HUES48 (cell line): ENCODE measurements around the gene CPN2.

Experiments
- H3K27ac ChIP-seq: one replicate; pipeline ENCODE4 v1.7.0; 2013; ENCODE audit warnings: low read depth, low read length, inconsistent platforms
- H3K27me3 ChIP-seq: 2 replicates; pipeline ENCODE4 v1.6.1; 2013; ENCODE audit warnings: mild to moderate bottlenecking, low read length; ENCODE audit not compliant: control insufficient read depth, insufficient read depth
- H3K36me3 ChIP-seq: 2 replicates; pipeline ENCODE4 v1.6.1; 2013; ENCODE audit warnings: low read length; ENCODE audit not compliant: control insufficient read depth, insufficient read depth
- H3K4me1 ChIP-seq: 2 replicates; pipeline ENCODE4 v1.6.1; 2013; ENCODE audit warnings: mild to moderate bottlenecking, low read length; ENCODE audit not compliant: control insufficient read depth, insufficient read depth
- H3K4me3 ChIP-seq: 2 replicates; pipeline ENCODE4 v1.5.1; 2013; ENCODE audit warnings: mild to moderate bottlenecking, low read depth, low read length
- H3K9ac ChIP-seq: 2 replicates; pipeline ENCODE4 v1.6.1; 2013; ENCODE audit warnings: mild to moderate bottlenecking, low read depth, low read length, moderate library complexity
- H3K9me3 ChIP-seq: 2 replicates; pipeline ENCODE4 v1.6.1; 2013; ENCODE audit warnings: low read length; ENCODE audit not compliant: control insufficient read depth, insufficient read depth

Gene CPN2

DNA sequence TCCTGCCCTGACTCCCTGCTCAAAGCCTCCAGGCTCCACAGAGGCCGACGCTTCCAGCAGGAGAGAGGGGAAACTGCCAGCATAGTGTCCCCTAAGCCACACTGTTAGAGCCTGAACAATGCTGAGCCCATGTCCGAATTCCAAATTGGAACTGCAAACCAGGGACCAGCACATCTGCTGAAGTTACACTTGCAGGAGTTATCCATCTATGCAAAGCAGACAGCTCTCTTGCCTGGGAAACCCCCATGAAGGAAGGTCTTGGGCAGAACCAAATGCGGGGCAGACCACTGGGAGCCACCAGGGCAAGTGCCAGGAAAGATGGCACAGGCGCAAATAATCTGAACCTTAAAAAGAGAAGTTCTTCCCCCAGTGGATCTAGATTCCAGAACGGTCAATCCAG lies 17.8 kb upstream of the CPN2 start:
- H3K27me3 ChIP-seq, result peaks cover 16% of the 10 kb centered on the region
- H3K9ac ChIP-seq, result no peak overlapping the region
- no peaks in the 10 kb centered on the region for H3K9me3 ChIP-seq
- H3K36me3 ChIP-seq, result no peaks in the 10 kb centered on the region
- peaks cover 7% of the 10 kb centered on the region; the same call in 1 of the 2 replicates for H3K4me1 ChIP-seq
- H3K4me3 ChIP-seq, result no peak overlapping the region
- H3K27ac ChIP-seq, result no peak overlapping the region

DNA sequence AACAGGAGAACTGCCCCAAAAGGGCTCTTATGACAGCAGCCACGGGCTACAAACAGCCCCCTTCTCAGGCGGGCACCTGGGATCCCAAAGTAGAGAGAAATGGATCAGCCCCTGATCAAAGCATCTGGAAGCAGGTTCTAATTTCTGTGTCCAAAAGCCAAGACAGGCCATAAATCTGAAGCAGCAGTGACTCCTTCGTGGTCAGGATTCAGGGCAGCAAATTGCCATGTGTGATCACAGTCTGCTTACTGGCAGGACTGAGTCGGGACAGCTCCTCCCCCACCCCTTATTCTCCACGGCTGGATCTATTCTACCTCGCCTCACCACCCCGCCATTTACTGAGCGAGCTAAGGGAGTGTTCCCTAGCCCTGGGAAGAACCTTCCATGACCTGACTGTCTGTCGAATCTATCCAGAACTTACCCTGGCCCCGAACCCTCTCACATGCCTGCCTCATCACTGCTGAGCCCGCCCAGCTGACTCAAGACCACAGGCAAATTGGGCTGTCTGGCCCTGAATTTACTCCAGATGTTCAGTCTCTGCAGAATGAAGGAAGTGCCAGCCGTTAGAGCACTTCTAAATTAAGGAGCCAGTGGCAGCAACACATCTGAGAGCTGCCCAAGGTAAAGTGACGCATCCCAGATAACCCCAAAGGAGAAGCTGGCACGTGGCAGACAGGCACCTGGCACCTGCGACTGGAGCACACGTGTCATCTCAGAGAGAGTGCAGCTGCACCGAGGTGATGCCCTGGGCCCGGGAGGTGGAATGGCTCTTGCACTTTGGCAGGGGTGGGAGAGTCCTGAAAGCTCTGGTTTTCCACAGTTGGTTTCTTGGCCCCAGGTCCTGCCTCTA lies 17.1 kb upstream of the CPN2 start:
- Histone ChIP-seq H3K4me3 (no peak overlapping the region), H3K9ac (no peak overlapping the region), H3K36me3 (no peaks in the 10 kb centered on the region), H3K27ac (no peak overlapping the region), H3K27me3 (peaks cover 16% of the 10 kb centered on the region), H3K9me3 (no peaks in the 10 kb centered on the region), H3K4me1 (peaks cover 7% of the 10 kb centered on the region; the same call in 1 of the 2 replicates)

- Histone ChIP-seq H3K4me3 (no peak overlapping the region), H3K9me3 (no peaks in the 10 kb centered on the region), H3K27me3 (peaks cover 16% of the 10 kb centered on the region), H3K36me3 (no peaks in the 10 kb centered on the region), H3K4me1 (peaks cover 7% of the 10 kb centered on the region; the same call in 1 of the 2 replicates), H3K27ac (no peak overlapping the region), H3K9ac (no peak overlapping the region)
Measured at GRCh38 chr3:194365978-194366490, 14.9 kb upstream of the CPN2 start.

DNA sequence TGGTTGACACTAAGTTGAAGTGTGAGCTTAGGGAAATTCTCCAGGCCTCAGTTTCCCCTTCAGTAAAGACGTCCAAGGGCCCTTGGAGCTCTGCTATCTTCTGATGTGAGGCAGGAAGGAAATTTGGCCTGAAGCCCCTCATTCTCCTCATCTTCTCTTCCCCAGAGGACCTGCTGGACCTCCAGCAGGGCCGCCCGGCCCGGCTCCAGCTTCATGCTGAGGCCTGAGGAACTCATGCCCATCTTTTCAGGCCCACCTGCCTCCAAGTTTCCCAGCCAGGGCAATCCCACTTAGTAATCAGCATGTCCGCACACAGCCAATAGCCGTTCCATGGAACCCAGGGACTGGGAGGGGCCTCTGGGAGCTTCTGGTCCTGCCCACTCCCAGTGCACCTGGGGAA lies 14.4 kb upstream of the CPN2 start:
- H3K27me3 ChIP-seq, result peaks cover 16% of the 10 kb centered on the region
- no peak overlapping the region for H3K27ac ChIP-seq
- H3K36me3 ChIP-seq, result no peaks in the 10 kb centered on the region
- H3K4me3 ChIP-seq, result no peak overlapping the region
- no peak overlapping the region for H3K9ac ChIP-seq
- H3K4me1 ChIP-seq, result peaks cover 7% of the 10 kb centered on the region; the same call in 1 of the 2 replicates
- no peaks in the 10 kb centered on the region for H3K9me3 ChIP-seq

GRCh38 chr3:194364652-194365434 lies 13.7 kb upstream of the CPN2 start:
- Histone ChIP-seq H3K9me3 (no peaks in the 10 kb centered on the region), H3K4me3 (no peak overlapping the region), H3K4me1 (peaks cover 6% of the 10 kb centered on the region; the same call in 1 of the 2 replicates), H3K9ac (no peak overlapping the region), H3K36me3 (no peaks in the 10 kb centered on the region), H3K27me3 (peaks cover 16% of the 10 kb centered on the region), H3K27ac (no peak overlapping the region)

DNA sequence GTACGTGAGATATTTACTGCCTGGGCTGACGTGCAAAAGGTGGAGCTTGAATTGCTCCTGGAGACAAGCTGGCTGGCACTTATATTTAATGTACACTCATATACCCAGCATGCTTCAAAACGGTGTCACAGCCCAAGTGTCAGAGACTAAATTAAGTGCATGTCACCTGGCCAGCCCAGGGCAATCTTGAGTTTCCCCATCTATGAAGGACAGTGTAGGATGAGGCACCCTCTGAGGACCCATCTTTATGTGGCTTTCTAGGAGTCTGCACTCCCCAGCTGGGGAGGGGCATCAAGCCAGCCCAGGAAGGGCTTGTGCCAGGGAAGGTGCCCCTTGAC lies 13.2 kb upstream of the CPN2 start:
- no peak overlapping the region for H3K9ac ChIP-seq
- H3K4me1 ChIP-seq, result peaks cover under 1% of the 10 kb centered on the region; the same call in 1 of the 2 replicates
- H3K4me3 ChIP-seq, result no peak overlapping the region
- no peaks in the 10 kb centered on the region for H3K36me3 ChIP-seq
- H3K27ac ChIP-seq, result no peak overlapping the region
- H3K27me3 ChIP-seq, result peaks cover 11% of the 10 kb centered on the region
- H3K9me3 ChIP-seq, result no peaks in the 10 kb centered on the region

- Histone ChIP-seq H3K27me3 (no peaks in the 10 kb centered on the region), H3K9me3 (no peaks in the 10 kb centered on the region), H3K4me3 (no peak overlapping the region), H3K36me3 (no peaks in the 10 kb centered on the region), H3K9ac (no peak overlapping the region), H3K4me1 (no peaks in the 10 kb centered on the region), H3K27ac (no peak overlapping the region)
Measured at GRCh38 chr3:194360568-194360967, 9.4 kb upstream of the CPN2 start.

DNA sequence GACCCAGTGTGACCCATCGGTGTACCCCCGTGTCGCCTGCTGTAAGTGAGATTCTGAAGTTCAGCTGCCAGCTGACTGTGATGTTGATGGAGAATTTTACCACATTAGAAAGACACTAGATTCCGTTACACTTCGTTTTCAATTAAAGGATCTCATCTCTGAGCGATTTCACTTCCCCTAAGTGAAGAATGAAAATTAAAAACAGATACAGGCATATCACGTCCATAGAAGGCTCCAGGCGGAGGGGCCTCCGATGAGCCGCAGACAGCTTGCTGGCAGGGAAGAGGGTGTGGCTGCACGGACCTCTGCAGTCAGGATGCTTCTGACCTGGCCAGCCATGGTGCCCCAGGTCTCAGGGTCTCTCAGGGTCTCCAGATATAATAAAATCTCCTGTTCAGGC lies 6.6 kb upstream of the CPN2 start:
- no peaks in the 10 kb centered on the region for H3K9me3 ChIP-seq
- no peak overlapping the region for H3K4me3 ChIP-seq
- no peaks in the 10 kb centered on the region for H3K36me3 ChIP-seq
- H3K4me1 ChIP-seq, result no peaks in the 10 kb centered on the region
- no peak overlapping the region for H3K27ac ChIP-seq
- H3K9ac ChIP-seq, result no peak overlapping the region
- no peaks in the 10 kb centered on the region; the same call in 1 of the 2 replicates for H3K27me3 ChIP-seq

GRCh38 chr3:194355379-194355778 lies 4.3 kb upstream of the CPN2 start:
- H3K36me3 ChIP-seq, result no peaks in the 10 kb centered on the region

GRCh38 chr3:194354315-194354714 lies 3.2 kb upstream of the CPN2 start:
- Histone ChIP-seq H3K36me3 (no peaks in the 10 kb centered on the region), H3K4me1 (no peaks in the 10 kb centered on the region), H3K9ac (no peak overlapping the region), H3K9me3 (no peaks in the 10 kb centered on the region), H3K27me3 (no peaks in the 10 kb centered on the region; the same call in 1 of the 2 replicates), H3K27ac (no peak overlapping the region), H3K4me3 (no peak overlapping the region)

More at GRCh38 chr3:194355379-194355778, 4.3 kb upstream of the CPN2 start:
- Histone ChIP-seq H3K4me3 (no peak overlapping the region), H3K27ac (no peak overlapping the region), H3K4me1 (no peaks in the 10 kb centered on the region), H3K27me3 (no peaks in the 10 kb centered on the region; the same call in 1 of the 2 replicates), H3K9me3 (no peaks in the 10 kb centered on the region), H3K9ac (no peak overlapping the region)
